Activated CD4-positive, alpha-beta T cell treated with anti-CD3 and anti-CD28 coated beads, Interleukin-2, Interleukin-4, amounts not matched to agents 100 ng/mL and 50 ng/mL, durations not matched to agents 16 hours and 8 hours (primary cell): Measurements from ENCODE around the gene CX3CL1.
"Not testable (repeated sequence)": the region's sequence is repeated elsewhere in the genome, so short reads cannot be mapped to it uniquely, and the experiment has no call there.

Experiments
- DNase-seq: peaks from one replicate; pipeline ENCODE4 v3.0.0-alpha.2; 2020; ENCODE audit warnings: low spot score

The CX3CL1 gene

GRCh38 chr16:57382535-57383275 lies 10.4 kb downstream of the CX3CL1 start:
- DNase-seq, result no peak

GRCh38 chr16:57383276-57384247 lies 11.3 kb downstream of the CX3CL1 start:
- DNase-seq, result no peak

GRCh38 chr16:57384248-57385070 lies 12.2 kb downstream of the CX3CL1 start:
- no peak for DNase-seq

GRCh38 chr16:57385083-57385482 lies 12.8 kb downstream of the CX3CL1 start:
- no peak for DNase-seq

- DNase-seq, result no peak
These were observed 14.2 kb downstream of the CX3CL1 start for GRCh38 chr16:57386381-57386951.

- DNase-seq, result no peak
These were observed 15.5 kb downstream of the CX3CL1 start for GRCh38 chr16:57387598-57388354.

GRCh38 chr16:57388359-57389086 lies 16.2 kb downstream of the CX3CL1 start:
- DNase-seq, result no peak

- DNase-seq, result no peak
These were observed 16.8 kb downstream of the CX3CL1 start for GRCh38 chr16:57389087-57389468.

- DNase-seq, result no peak
These were observed 18.5 kb downstream of the CX3CL1 start for GRCh38 chr16:57390636-57391295.

- no peak for DNase-seq
These were observed 19.0 kb downstream of the CX3CL1 start for GRCh38 chr16:57391300-57391699.

- DNase-seq, result no peak
These were observed 19.4 kb downstream of the CX3CL1 start for GRCh38 chr16:57391708-57392107.

- no peak for DNase-seq
These were observed 20.4 kb downstream of the CX3CL1 start for GRCh38 chr16:57392694-57393093.

GRCh38 chr16:57394444-57394843 lies 22.2 kb downstream of the CX3CL1 start:
- DNase-seq, result no peak

GRCh38 chr16:57395026-57395425 lies 22.7 kb downstream of the CX3CL1 start:
- no peak for DNase-seq

GRCh38 chr16:57396786-57397185 lies 24.5 kb downstream of the CX3CL1 start:
- no peak for DNase-seq

- not testable (repeated sequence) for DNase-seq
These were observed 25.2 kb downstream of the CX3CL1 start for GRCh38 chr16:57397493-57397892.

- DNase-seq, result no peak
These were observed 29.8 kb downstream of the CX3CL1 start for GRCh38 chr16:57401943-57402640.

- DNase-seq, result no peak
These were observed 31.9 kb downstream of the CX3CL1 start, which contains the start of gene CCL17 for GRCh38 chr16:57403965-57404817. CCL17 (plus strand) TSS chr16:57404767; CDS start chr16:57413933, 9,166 bp downstream.
